ENCODE data around the gene DCN.

- TF ChIP-seq CTCF (conservative IDR thresholded peaks at IDR 0.05; ENCODE audit: low read depth, low read length) (no peak), EZH2 (IDR thresholded peaks at IDR 0.05; ENCODE audit: low read length, unreplicated experiment) (no peak), EZH2phosphoT487 (IDR thresholded peaks at IDR 0.05; ENCODE audit: borderline replicate concordance, low read length) (no peak)
These were observed 9.0 kb upstream of the DCN start for GRCh38 chr12:91191513-91192111.

Measured in PC-3 (cell line).